ENCODE data around the gene PELI1. TPM values are rescaled to one million over a fixed set of nuclear protein-coding genes. Genes with fewer than 3 reads are reported as not detected.
A peak's percentile ranks its signal among the peaks of the same experiment; 100 is the strongest.

PELI1 gene
- total RNA-seq, 1 experiment from 2014 or later: 26.2 TPM

DNA sequence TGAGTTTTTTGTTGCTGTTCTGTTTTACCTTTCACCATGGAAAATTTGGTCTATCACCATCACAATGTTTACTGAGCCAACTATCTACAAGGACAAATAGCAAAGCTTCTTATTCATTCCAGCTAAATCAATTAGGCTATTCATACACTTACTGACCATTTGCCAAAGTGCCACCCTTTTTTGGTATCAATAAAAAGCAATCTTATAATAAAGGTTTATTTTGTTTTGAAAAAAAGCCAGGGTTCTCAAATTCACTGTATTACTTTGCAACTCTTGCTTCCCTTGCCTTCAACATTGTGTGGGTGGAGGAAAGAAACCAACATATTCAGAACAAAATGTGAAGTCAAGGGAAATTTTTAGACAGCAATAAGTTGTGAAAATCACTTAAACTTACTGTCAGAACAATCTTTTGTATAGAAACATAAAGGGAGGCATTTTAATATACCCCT is 15.3 kb downstream of the PELI1 start:
- no TSS peak for BruUV-seq (replicated peaks)
- CTCF ChIA-PET: no interaction called here
- no peak overlapping the region for H3K4me3 Mint-ChIP-seq (ENCODE audit: low read depth, unreplicated experiment)
- peaks cover 5% of the 10 kb centered on the region for H3K36me3 Mint-ChIP-seq (ENCODE audit: insufficient read depth, unreplicated experiment)
- no peak for DNase-seq
- H3K9me3 Mint-ChIP-seq (ENCODE audit: low read depth, unreplicated experiment): no peaks in the 10 kb centered on the region
- TF ChIP-seq, protein P1, sequence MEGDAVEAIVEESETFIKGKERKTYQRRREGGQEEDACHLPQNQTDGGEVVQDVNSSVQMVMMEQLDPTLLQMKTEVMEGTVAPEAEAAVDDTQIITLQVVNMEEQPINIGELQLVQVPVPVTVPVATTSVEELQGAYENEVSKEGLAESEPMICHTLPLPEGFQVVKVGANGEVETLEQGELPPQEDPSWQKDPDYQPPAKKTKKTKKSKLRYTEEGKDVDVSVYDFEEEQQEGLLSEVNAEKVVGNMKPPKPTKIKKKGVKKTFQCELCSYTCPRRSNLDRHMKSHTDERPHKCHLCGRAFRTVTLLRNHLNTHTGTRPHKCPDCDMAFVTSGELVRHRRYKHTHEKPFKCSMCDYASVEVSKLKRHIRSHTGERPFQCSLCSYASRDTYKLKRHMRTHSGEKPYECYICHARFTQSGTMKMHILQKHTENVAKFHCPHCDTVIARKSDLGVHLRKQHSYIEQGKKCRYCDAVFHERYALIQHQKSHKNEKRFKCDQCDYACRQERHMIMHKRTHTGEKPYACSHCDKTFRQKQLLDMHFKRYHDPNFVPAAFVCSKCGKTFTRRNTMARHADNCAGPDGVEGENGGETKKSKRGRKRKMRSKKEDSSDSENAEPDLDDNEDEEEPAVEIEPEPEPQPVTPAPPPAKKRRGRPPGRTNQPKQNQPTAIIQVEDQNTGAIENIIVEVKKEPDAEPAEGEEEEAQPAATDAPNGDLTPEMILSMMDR (IDR thresholded peaks at IDR 0.05; ENCODE audit: unreplicated experiment): no peak
- H3K4me1 Mint-ChIP-seq (ENCODE audit: low read depth, unreplicated experiment): peaks cover 54% of the 10 kb centered on the region
- peak overlapping the region; percentile 32 for H3K27ac Mint-ChIP-seq (ENCODE audit: unreplicated experiment)
- intact Hi-C loops (cut with micrococcal nuclease; ENCODE audit: unreplicated experiment): loop anchor here (10.0 kb wide), 1 partner anchor 406 kb away; no protein-coding TSS in a partner anchor
- no peaks in the 10 kb centered on the region for H3K27me3 Mint-ChIP-seq (ENCODE audit: unreplicated experiment)

DNA sequence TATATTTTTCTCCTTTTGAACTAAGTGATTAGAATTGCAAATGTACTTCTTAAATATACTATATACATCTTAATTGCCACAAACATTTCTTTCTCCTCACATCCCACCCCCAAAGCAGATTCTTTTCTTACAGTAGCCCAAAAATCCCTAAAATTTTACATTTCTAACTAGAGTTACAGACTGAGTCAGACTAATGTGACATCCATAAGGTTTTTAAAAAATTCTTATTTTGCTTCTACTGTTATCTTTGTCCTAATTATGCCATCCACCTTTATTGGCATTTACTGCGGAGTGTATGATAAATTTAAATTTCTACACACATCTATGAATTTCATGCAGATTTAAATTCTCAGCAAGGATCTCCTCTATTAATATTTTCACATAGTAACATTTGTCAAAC is 15.8 kb downstream of the PELI1 start:
- no peak overlapping the region for H3K4me3 Mint-ChIP-seq (ENCODE audit: low read depth, unreplicated experiment)
- peaks cover 5% of the 10 kb centered on the region for H3K36me3 Mint-ChIP-seq (ENCODE audit: insufficient read depth, unreplicated experiment)
- no peaks in the 10 kb centered on the region for H3K27me3 Mint-ChIP-seq (ENCODE audit: unreplicated experiment)
- no TSS peak for BruUV-seq (replicated peaks)
- peak overlapping the region; percentile 32 for H3K27ac Mint-ChIP-seq (ENCODE audit: unreplicated experiment)
- intact Hi-C loops (cut with micrococcal nuclease; ENCODE audit: unreplicated experiment): loop anchor here (10.0 kb wide), 1 partner anchor 406 kb away; no protein-coding TSS in a partner anchor
- DNase-seq: no peak
- peaks cover 59% of the 10 kb centered on the region for H3K4me1 Mint-ChIP-seq (ENCODE audit: low read depth, unreplicated experiment)
- TF ChIP-seq, protein P1 (IDR thresholded peaks at IDR 0.05; ENCODE audit: unreplicated experiment): no peak
- CTCF ChIA-PET: no interaction called here
- H3K9me3 Mint-ChIP-seq (ENCODE audit: low read depth, unreplicated experiment): no peaks in the 10 kb centered on the region

DNA sequence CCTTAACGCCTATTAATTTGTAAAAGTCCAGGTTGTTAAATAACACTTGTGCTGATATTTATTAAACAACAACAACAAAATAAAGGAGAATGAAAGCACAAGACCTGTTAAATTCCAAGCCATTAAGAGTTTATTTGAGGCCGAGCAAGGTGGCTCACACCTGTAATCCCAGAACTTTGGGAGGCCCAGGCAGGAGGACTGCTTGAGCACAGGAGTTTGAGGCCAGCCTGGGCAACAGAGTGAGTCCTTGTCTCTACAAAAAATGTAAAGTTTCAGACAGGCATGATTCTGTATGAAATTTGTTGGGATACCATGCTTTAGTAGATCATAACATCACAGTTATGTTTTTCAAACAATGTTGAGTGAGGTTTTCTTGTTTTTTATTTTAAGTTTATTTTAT is 17.1 kb downstream of the PELI1 start:
- CTCF ChIA-PET: no interaction called here
- Mint-ChIP-seq H3K4me1 (ENCODE audit: low read depth, unreplicated experiment) (peaks cover 58% of the 10 kb centered on the region), H3K27me3 (ENCODE audit: unreplicated experiment) (no peaks in the 10 kb centered on the region), H3K4me3 (ENCODE audit: low read depth, unreplicated experiment) (no peak overlapping the region), H3K36me3 (ENCODE audit: insufficient read depth, unreplicated experiment) (peaks cover 10% of the 10 kb centered on the region), H3K9me3 (ENCODE audit: low read depth, unreplicated experiment) (no peaks in the 10 kb centered on the region), H3K27ac (ENCODE audit: unreplicated experiment) (no peak overlapping the region)
- no peak for DNase-seq
- TF ChIP-seq, protein P1 (IDR thresholded peaks at IDR 0.05; ENCODE audit: unreplicated experiment): no peak
- BruUV-seq (replicated peaks): no TSS peak
- intact Hi-C loops (cut with micrococcal nuclease; ENCODE audit: unreplicated experiment): loop anchor here (10.0 kb wide), 1 partner anchor 408 kb away; no protein-coding TSS in a partner anchor

DNA sequence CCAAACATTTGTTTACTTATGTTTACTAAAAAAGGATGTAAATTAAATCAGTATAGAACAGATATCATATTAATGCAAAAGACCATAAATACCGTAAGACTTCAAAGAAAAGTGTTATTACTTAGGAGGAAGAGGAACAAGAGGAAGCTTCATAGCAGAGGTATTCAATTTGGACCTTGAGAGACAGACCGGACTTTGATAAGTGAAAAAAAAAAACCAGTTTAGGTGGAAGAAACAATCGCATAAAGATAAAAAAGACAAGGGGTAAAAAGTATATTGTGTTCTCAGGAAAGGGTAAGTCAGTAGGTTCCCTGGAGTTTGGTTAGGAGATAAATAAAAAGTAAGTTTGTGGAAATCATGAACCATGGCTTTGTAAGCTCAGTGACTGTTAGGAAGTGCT is 17.6 kb downstream of the PELI1 start:
- Mint-ChIP-seq H3K36me3 (ENCODE audit: insufficient read depth, unreplicated experiment) (peaks cover 6% of the 10 kb centered on the region), H3K4me1 (ENCODE audit: low read depth, unreplicated experiment) (peaks cover 56% of the 10 kb centered on the region), H3K27me3 (ENCODE audit: unreplicated experiment) (no peaks in the 10 kb centered on the region), H3K9me3 (ENCODE audit: low read depth, unreplicated experiment) (no peaks in the 10 kb centered on the region), H3K4me3 (ENCODE audit: low read depth, unreplicated experiment) (no peak overlapping the region), H3K27ac (ENCODE audit: unreplicated experiment) (peak overlapping the region; percentile 53)
- intact Hi-C loops (cut with micrococcal nuclease; ENCODE audit: unreplicated experiment): loop anchor here (10.0 kb wide), 1 partner anchor 408 kb away; no protein-coding TSS in a partner anchor
- BruUV-seq (replicated peaks): no TSS peak
- DNase-seq: no peak
- CTCF ChIA-PET: interaction anchor here (0.6 to 1.2 kb wide), 2 partner anchors 7 to 110 kb away, joined by 3 read pairs; no protein-coding TSS in a partner anchor
- TF ChIP-seq, protein P1 (IDR thresholded peaks at IDR 0.05; ENCODE audit: unreplicated experiment): no peak
